ENCODE measurements around the gene SSBP3. TPM values are rescaled to one million over a fixed set of nuclear protein-coding genes. Genes with fewer than 3 reads are reported as not detected.
"Not testable (repeated sequence)": the region's sequence is repeated elsewhere in the genome, so short reads cannot be mapped to it uniquely, and the experiment has no call there.

The SSBP3 gene
- polyA plus RNA-seq (2011; rRNA removed) = 33.8 and 34.3 TPM in 2 replicates
- 19.6 and 21.8 TPM in 2 replicates for polyA minus RNA-seq (2011; rRNA and poly(A)+ RNA removed)

- no peak for TF ChIP-seq CTCF (IDR thresholded peaks at IDR 0.05; ENCODE audit: low read depth, low read length)
- no peaks in the 10 kb centered on the region; the same call in 1 of the 2 replicates for H3K9me3 ChIP-seq (ENCODE audit: control insufficient read depth, insufficient read depth, low read length)
- CTCF ChIA-PET = interaction anchor here (0.5 to 2.3 kb wide), 9 partner anchors 28 to 386 kb away, joined by 3 to 38 read pairs (median 4); no protein-coding TSS in a partner anchor
- POLR2A ChIA-PET = interaction anchor here (0.6 to 2.3 kb wide), 5 partner anchors 71 to 207 kb away, joined by 3 to 19 read pairs (median 6); partner anchors contain the start of genes CYB5RL and MRPL37
- peak within 1 kb of the TSS; percentile 57 for H3K27ac ChIP-seq (ENCODE audit: low read depth, low read length)
- H3K27me3 ChIP-seq (ENCODE audit: control insufficient read depth, insufficient read depth, low read length) = no peaks in the 10 kb centered on the region
- H3K4me3 ChIP-seq (ENCODE audit: low read depth, low read length) = peak within 1 kb of the TSS; percentile 79
- peak; percentile 61 for DNase-seq (ENCODE audit: low read depth, low spot score)
Observed at GRCh38 chr1:54406339-54407153, at the start of gene SSBP3. Gene SSBP3, minus strand, starts transcription at chr1:54406394.

DNA sequence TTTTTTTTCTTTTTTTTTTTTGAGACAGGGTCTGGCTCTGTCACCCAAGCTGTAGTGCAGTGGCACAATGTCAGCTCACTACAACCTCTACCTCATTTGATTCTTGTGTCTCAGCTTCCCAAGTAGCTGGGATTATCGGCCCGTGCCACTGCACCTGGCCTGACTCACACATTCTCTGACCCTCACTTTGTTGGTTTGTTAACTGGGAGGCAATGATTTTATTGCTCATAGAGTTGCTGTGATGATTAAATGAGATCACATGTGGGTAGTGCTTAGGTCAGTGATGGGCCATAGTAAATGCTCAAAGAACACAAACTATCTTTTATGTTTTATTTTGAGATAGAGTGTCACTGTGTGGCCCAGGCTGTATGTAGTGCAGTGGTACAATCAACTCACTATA lies 47.3 kb upstream of the SSBP3 start:
- Histone ChIP-seq H3K27me3 (ENCODE audit: control insufficient read depth, insufficient read depth, low read length) (peaks cover 2% of the 10 kb centered on the region), H3K27ac (ENCODE audit: low read depth, low read length) (no peak overlapping the region), H3K4me3 (ENCODE audit: low read depth, low read length) (no peak overlapping the region), H3K9me3 (ENCODE audit: control insufficient read depth, insufficient read depth, low read length) (no peaks in the 10 kb centered on the region; the same call in 1 of the 2 replicates)
- POLR2A ChIA-PET = no interaction called here
- CTCF ChIA-PET = interaction anchor here (0.6 kb wide), 1 partner anchor 22 kb away, joined by 4 read pairs; no protein-coding TSS in a partner anchor
- no peak for TF ChIP-seq CTCF (IDR thresholded peaks at IDR 0.05; ENCODE audit: low read depth, low read length)
- DNase-seq (ENCODE audit: low read depth, low spot score) = no peak

GRCh38 chr1:54453022-54453421 lies 46.8 kb upstream of the SSBP3 start:
- no peak for TF ChIP-seq CTCF (IDR thresholded peaks at IDR 0.05; ENCODE audit: low read depth, low read length)
- ChIA-PET POLR2A (no interaction called here), CTCF (interaction anchor here (0.6 kb wide), 1 partner anchor 22 kb away, joined by 4 read pairs; no protein-coding TSS in a partner anchor)
- Histone ChIP-seq H3K4me3 (ENCODE audit: low read depth, low read length) (no peak overlapping the region), H3K27ac (ENCODE audit: low read depth, low read length) (no peak overlapping the region), H3K9me3 (ENCODE audit: control insufficient read depth, insufficient read depth, low read length) (no peaks in the 10 kb centered on the region; the same call in 1 of the 2 replicates), H3K27me3 (ENCODE audit: control insufficient read depth, insufficient read depth, low read length) (peaks cover 2% of the 10 kb centered on the region)
- DNase-seq (ENCODE audit: low read depth, low spot score) = no peak

- CTCF ChIA-PET; H3K27ac ChIP-seq (ENCODE audit: low read depth, low read length); POLR2A ChIA-PET; H3K27me3 ChIP-seq (ENCODE audit: control insufficient read depth, insufficient read depth, low read length); H3K4me3 ChIP-seq (ENCODE audit: low read depth, low read length); DNase-seq (ENCODE audit: low read depth, low spot score); H3K9me3 ChIP-seq (ENCODE audit: control insufficient read depth, insufficient read depth, low read length): not testable (repeated sequence)
Observed at GRCh38 chr1:54449431-54449830, 43.2 kb upstream of the SSBP3 start.

DNA sequence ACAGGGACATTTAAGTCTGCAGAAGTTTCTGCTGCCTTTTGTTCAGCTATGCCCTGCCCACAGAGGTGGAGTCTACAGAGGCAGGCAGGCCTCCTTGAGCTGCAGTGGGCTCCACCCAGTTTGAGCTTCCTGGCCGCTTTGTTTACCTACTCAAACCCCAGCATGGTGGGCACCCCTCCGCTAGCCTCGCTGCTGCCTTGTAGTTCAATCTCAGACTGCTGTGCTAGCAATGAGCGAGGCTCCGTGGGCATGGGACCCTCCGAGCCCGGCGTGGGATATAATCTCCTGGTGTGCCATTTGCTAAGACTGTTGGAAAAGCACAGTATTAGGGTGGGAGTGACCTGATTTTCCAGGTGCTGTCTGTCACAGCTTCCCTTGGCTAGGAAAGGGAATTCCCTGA lies 42.6 kb upstream of the SSBP3 start:
- POLR2A ChIA-PET; H3K4me3 ChIP-seq (ENCODE audit: low read depth, low read length); CTCF ChIA-PET: not testable (repeated sequence)

GRCh38 chr1:54447081-54447480 lies 40.9 kb upstream of the SSBP3 start:
- DNase-seq (ENCODE audit: low read depth, low spot score); POLR2A ChIA-PET; H3K27me3 ChIP-seq (ENCODE audit: control insufficient read depth, insufficient read depth, low read length); H3K27ac ChIP-seq (ENCODE audit: low read depth, low read length); CTCF ChIA-PET; H3K4me3 ChIP-seq (ENCODE audit: low read depth, low read length); H3K9me3 ChIP-seq (ENCODE audit: control insufficient read depth, insufficient read depth, low read length): not testable (repeated sequence)

More for the DNA sequence above, 42.6 kb upstream of the SSBP3 start:
- H3K9me3 ChIP-seq (ENCODE audit: control insufficient read depth, insufficient read depth, low read length); H3K27ac ChIP-seq (ENCODE audit: low read depth, low read length); DNase-seq (ENCODE audit: low read depth, low spot score); H3K27me3 ChIP-seq (ENCODE audit: control insufficient read depth, insufficient read depth, low read length): not testable (repeated sequence)
